DND-41 (cell line): Measurements from ENCODE around the gene FAM83E.

ENCODE experiments used
- EZH2 ChIP-seq: IDR thresholded peaks from 3 replicates; pipeline ENCODE4 v1.6.1; 2012; ENCODE audit warnings: borderline replicate concordance, low read depth, mild to moderate bottlenecking, moderate library complexity, low read length, inconsistent platforms; ENCODE audit not compliant: severe bottlenecking
- TF ChIP-seq, protein P1 (sequence below): IDR thresholded peaks from 2 replicates; pipeline ENCODE4 v1.5.1; 2012; ENCODE audit warnings: borderline replicate concordance, low read length, moderate library complexity, mild to moderate bottlenecking; ENCODE audit not compliant: poor library complexity, severe bottlenecking; ENCODE audit errors: extremely low read depth

- no peak for TF ChIP-seq EZH2
- TF ChIP-seq, protein P1, sequence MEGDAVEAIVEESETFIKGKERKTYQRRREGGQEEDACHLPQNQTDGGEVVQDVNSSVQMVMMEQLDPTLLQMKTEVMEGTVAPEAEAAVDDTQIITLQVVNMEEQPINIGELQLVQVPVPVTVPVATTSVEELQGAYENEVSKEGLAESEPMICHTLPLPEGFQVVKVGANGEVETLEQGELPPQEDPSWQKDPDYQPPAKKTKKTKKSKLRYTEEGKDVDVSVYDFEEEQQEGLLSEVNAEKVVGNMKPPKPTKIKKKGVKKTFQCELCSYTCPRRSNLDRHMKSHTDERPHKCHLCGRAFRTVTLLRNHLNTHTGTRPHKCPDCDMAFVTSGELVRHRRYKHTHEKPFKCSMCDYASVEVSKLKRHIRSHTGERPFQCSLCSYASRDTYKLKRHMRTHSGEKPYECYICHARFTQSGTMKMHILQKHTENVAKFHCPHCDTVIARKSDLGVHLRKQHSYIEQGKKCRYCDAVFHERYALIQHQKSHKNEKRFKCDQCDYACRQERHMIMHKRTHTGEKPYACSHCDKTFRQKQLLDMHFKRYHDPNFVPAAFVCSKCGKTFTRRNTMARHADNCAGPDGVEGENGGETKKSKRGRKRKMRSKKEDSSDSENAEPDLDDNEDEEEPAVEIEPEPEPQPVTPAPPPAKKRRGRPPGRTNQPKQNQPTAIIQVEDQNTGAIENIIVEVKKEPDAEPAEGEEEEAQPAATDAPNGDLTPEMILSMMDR, result no peak
Observed at GRCh38 chr19:48627865-48628314, 13.0 kb upstream of the FAM83E start.
